LoVo (cell line): Measurements from ENCODE around the gene CKLF.
"Not testable (repeated sequence)": the region's sequence is repeated elsewhere in the genome, so short reads cannot be mapped to it uniquely, and the experiment has no call there.

Source experiments
- DNase-seq: peaks from one replicate; pipeline ENCODE4 v3.0.0-alpha.2; 2016; ENCODE audit warnings: low spot score

The CKLF gene

DNA sequence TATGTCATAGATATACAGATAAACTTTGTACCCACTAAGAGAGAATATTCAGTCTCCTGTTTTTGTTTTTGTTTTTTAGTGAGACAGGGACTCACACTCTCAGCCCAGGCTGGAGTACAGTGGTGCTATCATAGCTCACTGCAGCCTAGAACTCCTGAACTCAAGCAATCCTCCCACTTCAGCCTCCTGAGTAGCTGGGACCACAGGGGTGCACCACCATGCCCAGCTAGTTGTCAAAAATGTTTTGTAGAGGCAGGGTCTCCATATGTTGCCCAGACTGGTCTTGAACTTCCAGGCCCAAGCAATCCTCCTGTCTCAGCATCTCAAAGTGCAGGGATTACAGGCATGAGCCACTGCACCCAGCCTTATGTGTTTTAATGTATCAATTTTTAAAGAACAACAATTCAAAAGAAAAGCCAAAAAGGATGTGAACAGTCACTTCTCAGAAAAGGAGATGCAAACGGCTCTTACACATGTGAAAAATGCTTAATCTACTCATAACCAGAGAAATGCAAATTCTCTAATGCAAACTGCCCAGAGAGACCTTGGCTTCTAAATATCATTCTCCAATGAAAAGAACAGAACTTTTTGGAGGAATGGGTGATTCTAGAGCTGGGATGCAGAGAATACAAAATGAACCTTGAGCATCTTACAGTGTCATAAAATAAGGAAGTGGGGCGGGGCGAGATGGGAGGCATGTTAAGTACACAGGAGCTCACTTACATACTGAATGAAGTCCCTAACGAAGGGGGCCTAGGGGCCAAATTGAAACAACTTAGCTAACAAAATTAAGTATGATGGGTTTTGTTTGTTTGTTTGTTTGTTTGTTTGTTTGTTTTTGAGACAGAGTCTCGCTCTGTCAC lies 44.8 kb downstream of the CKLF start:
- DNase-seq: no peak

DNA sequence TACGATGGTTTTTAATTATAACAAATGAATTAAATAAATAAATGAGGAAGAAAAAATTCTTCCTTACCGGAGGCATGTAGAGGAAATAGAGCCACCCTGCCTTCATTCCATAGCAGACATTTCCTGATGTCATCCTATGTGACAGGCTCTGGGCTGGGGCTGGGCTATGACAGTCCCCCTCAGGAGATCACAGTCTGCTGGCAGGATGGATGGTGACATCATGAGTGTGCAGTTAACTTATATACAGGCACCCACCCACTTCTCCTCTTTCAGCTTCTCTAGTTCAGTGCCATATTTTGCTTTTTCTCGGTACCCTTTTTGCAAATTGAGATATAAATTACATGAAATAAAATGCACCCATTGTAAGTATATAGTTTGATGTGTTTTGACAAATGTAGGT lies 45.7 kb downstream of the CKLF start:
- no peak for DNase-seq

DNA sequence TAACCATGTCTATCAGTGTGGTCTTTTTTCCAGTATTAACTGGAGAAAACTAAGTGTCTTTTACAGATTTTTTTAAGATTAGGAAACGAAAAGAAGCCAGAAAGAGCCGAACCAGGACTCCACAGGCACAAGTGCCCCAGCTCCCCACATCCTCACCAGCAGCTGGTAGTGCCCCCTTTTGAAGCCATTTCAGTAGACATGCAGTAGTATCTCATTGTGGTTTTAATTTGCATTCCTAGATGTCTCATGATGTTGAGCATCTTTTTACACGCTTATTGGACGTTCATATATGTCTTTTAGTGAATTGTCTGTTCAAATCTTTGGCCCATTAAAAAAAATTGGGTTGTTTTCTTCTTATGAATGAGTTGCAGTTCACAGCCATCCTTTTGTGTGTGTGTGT lies 47.4 kb downstream of the CKLF start:
- no peak for DNase-seq

GRCh38 chr16:66600477-66600876 lies 48.1 kb downstream of the CKLF start:
- no peak for DNase-seq

DNA sequence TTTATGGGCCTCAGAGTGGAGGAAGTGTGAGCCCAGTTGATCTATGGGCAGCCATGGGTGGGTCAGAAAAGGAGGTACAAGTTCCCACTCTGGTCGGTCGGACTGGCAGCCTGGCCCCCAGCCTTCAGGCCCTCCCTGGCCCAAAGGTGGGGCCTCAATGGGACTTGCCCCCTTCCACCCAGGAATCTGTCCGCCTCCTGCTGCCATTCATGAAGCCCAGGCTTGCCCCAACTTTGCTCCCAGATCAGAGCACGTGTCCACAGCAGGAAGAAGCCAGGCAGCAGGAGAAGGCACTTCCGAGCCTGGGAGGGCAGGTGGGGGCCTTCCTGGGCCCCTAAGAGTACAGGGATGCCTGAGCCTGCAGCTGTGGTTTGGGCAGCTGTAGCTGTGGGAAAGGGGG lies 49.1 kb downstream of the CKLF start:
- DNase-seq: no peak

DNA sequence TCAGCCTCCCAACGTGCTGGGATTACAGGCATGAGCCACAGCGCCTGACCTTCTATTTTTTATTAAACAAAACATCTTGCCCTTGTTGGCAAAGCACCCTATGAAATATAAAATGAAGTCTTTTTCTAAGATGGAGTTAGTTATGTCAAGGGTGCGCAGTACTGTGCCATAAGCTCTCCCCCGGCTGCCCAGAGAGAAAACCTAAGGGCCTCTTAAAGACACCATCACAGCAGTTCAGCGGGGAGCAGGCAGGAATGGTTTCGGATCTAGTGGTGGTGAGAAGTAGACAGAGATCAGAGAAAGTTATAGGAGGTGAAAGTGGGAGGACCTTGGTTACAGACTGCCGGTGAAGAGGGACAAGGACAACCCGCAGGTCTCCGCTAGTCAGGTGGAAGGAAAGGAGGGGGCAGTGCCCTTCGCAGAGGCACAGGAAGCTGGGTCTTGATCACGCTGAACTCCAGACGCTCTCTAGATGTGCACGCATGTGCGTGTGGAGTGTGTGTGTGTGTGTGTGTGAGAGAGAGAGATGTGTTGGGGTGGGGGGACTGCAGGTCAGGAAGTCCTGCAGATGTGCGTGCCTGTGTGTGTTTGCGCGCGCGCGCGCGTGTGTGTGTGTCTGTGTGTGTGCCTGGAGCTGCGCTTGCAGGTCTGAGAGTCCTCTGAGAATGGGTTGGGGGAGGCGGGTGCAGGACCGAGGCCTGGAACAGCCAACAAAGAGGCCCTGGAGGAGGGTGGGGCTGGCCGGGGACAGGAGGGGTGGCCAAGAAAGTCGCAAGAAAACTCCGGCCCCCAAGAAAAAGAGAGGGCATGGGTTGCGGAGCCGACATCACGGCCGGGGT lies 51.4 kb downstream of the CKLF start:
- DNase-seq: no peak

DNA sequence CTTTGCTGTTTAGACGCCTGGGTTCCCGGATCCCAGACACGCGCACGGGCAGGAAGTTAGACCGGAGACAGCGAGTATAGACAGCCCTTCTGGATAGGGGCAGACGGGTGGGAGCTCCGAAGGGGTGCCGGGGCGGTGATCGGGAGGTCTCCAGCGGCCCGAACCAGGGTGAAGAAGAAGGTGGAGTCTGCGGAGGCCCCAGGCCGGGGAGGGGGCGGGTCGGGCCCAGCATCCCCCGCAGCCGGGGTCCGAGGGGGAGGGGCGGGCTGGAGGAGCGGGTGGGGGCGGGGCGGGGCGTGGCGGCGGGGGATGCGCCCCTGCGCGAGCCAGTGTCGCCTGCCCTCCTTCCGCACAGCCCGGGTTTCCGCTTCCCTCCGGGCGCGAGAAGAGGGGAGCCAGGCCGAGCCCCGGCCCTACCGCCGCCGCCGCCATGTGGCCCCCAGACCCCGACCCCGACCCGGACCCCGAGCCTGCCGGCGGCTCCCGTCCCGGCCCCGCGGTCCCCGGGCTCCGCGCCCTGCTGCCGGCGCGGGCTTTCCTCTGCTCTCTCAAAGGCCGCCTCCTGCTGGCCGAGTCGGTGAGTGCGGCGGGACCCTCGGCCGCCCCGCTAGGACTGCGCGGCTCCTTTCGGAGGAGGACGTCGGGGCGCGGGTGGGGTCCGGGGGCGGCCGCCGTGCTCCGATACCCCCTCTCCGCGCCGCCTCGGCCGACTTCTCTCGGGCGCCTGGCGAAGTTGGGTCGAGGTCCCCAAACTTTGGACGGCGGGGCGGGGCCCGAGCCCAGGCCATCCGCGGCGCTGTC lies 52.2 kb downstream of the CKLF start, which contains the start of gene CMTM3:
TSS of gene CMTM3 (plus strand) at position 329 of the 801 bp plus-strand sequence. CDS start at position 431, 102 bp downstream.
- DNase-seq: no peak

DNA sequence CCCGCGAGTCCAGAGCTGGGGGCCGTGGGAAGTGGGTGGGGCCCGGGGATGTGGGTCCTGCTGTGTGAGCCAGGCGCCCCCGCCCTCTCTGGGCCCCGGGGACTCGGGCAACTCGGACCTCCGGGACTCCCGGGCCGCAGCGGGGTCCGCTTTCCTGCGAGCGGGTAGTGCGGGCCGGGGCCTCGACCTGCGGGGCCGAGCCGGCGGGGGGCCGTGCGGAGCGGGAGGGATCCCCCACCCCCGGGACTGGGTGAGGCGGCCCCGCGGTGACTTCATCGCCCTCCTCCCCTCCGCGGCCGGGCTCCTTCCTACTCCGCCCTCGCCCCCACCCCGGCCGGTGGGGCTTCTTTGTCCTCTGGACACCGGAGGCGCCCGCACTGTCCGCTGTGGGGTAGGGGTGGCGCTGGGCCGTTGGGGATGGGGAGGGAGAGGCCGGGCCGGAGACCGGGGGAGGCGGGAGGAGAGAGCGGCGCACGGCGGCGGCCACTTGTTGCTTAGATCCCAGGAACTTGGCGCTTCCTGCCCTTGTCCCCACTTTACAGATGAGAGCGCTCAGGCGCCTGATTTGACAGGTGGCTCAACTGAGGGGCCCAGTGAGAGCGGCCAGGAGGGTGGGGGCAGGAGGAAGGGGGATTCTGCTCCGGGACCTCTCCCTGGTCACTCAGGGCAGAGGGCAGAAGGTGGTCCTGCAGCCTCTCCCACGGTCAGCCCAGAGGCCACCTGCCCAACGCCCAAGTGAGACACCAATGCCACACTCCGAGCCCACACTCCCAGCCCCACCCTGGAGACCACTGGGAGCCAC lies 53.0 kb downstream of the CKLF start:
- no peak for DNase-seq

DNA sequence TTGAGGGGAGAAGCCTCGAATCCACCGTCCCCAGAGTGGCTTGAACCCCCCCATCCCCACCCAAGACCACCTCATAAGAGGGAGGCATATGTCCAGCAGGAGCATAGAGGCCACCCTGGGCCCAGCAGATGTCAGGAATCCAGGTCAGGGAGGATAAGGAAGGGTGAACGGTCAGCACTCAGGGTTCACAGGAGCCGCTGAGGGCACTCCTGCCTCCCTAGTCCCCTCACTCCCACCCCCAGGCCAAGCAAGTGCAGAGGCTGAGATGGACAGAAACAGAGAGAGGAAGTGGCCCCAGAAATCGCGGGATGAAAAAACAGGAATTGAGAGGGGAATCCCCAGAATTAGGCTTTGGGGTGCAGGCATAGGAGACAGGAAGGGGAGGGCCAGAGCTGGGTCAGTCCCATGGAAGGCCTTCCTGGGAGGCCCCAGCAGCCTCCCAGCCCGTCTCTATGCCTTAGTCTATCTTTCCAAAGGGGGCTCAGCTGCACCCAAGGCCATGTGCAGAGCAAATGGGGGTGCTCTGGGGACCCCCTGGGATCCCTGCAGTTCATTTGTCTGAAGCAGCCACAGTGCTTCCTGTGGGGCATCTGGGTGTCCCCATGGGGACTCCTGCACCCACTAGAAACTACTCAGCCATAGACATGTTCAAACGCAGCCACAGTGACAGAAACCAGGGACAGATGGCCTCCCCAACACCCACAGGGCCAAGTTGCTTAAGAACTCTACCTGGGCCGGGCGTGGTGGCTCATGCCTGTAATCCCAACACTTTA lies 53.8 kb downstream of the CKLF start:
- DNase-seq: no peak

- peak; percentile 87 for DNase-seq
Observed at GRCh38 chr16:66608241-66609138, 56.1 kb downstream of the CKLF start.

- DNase-seq: no peak
Observed at GRCh38 chr16:66609139-66609510, 56.7 kb downstream of the CKLF start.

GRCh38 chr16:66610111-66610820 lies 57.9 kb downstream of the CKLF start:
- no peak for DNase-seq

DNA sequence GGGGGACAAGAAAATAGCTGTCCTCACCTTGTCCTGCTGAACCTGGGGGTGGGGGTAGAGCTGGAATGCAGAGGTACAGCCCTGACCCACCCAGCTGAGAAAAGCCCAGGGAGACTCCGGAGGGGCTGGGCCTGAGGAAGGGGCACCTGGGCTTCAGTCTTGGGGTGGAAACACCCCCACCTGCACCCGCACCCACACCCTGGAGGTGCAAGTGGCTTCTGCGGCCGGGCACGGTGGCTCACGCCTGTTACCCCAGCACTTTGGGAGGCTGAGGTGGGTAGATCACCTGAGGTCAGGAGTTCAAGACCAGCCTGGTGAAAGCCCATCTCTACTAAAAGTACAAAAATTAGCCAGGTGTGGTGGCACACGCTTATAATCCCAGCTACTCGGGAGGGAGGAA lies 59.5 kb downstream of the CKLF start:
- DNase-seq: not testable (repeated sequence)

- no peak for DNase-seq
Observed at GRCh38 chr16:66612422-66612821, 60.0 kb downstream of the CKLF start.

GRCh38 chr16:66614161-66614802 lies 61.9 kb downstream of the CKLF start:
- no peak for DNase-seq
